ENCODE measurements around the gene FAM114A1. TPM values are rescaled to one million over a fixed set of nuclear protein-coding genes. Genes with fewer than 3 reads are reported as not detected.
"Not testable (repeated sequence)": the region's sequence is repeated elsewhere in the genome, so short reads cannot be mapped to it uniquely, and the experiment has no call there.

Gene FAM114A1
- polyA plus RNA-seq, 3 donors, result 3.2 to 12.0 (median 4.1) TPM

- no peak overlapping the region for H3K4me2 ChIP-seq (replicated peaks; ENCODE audit: extremely low read depth, low read length, poor library complexity, severe bottlenecking)
- H3K79me2 ChIP-seq (ENCODE audit: insufficient read depth, low read length), result no peaks in the 10 kb centered on the region
- no peaks in the 10 kb centered on the region for H3K27me3 ChIP-seq (ENCODE audit: control insufficient read depth in 2 of 2, insufficient read depth in 2 of 2, low read length in 2 of 2)
- H3K4me1 ChIP-seq (ENCODE audit: control insufficient read depth in 1 of 2, insufficient read depth in 2 of 2, low read length in 2 of 2), result no peaks in the 10 kb centered on the region
- DNase-seq, result no peak
- TF ChIP-seq, protein P1, sequence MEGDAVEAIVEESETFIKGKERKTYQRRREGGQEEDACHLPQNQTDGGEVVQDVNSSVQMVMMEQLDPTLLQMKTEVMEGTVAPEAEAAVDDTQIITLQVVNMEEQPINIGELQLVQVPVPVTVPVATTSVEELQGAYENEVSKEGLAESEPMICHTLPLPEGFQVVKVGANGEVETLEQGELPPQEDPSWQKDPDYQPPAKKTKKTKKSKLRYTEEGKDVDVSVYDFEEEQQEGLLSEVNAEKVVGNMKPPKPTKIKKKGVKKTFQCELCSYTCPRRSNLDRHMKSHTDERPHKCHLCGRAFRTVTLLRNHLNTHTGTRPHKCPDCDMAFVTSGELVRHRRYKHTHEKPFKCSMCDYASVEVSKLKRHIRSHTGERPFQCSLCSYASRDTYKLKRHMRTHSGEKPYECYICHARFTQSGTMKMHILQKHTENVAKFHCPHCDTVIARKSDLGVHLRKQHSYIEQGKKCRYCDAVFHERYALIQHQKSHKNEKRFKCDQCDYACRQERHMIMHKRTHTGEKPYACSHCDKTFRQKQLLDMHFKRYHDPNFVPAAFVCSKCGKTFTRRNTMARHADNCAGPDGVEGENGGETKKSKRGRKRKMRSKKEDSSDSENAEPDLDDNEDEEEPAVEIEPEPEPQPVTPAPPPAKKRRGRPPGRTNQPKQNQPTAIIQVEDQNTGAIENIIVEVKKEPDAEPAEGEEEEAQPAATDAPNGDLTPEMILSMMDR (IDR thresholded peaks at IDR 0.05), result no peak
- no peaks in the 10 kb centered on the region for H3K36me3 ChIP-seq (replicated peaks in 1 of 2; ENCODE audit: control insufficient read depth in 1 of 2, insufficient read depth in 2 of 2, low read length in 2 of 2)
- no peak overlapping the region for H3K9ac ChIP-seq (ENCODE audit: insufficient read depth, low read length, poor library complexity, severe bottlenecking)
- Mint-ChIP-seq H3K27me3 (ENCODE audit: low read depth in 3 of 3) (peaks cover 0 to 1% (median 0%) of the 10 kb centered on the region in 3 donors), H3K9me3 (peaks cover 5 to 14% (median 8%) of the 10 kb centered on the region in 7 donors), H3K27ac (no peak overlapping the region), H3K4me1 (no peaks in the 10 kb centered on the region), H3K4me3 (no peak overlapping the region), H3K36me3 (no peaks in the 10 kb centered on the region)
- H2AFZ ChIP-seq (ENCODE audit: insufficient read depth, low read depth, low read length, poor library complexity, severe bottlenecking), result no peak overlapping the region
- no peak overlapping the region for H3K4me3 ChIP-seq (replicated peaks in 1 of 3; ENCODE audit: low read depth in 2 of 3, low read length in 3 of 3)
- H4K20me1 ChIP-seq (ENCODE audit: insufficient read depth, low read length), result no peaks in the 10 kb centered on the region
- no peaks in the 10 kb centered on the region for H3K9me3 ChIP-seq (replicated peaks in 1 of 2; ENCODE audit: control insufficient read depth in 1 of 2, insufficient read depth in 1 of 2, low read length in 2 of 2)
- WGBS (ENCODE audit: insufficient coverage), result no CpG with 5 or more reads among the region's 3 CpGs
- H3K27ac ChIP-seq (ENCODE audit: low read depth in 1 of 2, low read length in 2 of 2), result no peak overlapping the region
- intact Hi-C loops (cut with micrococcal nuclease), result no loop called here
Measured at GRCh38 chr4:38957893-38958292, 90.3 kb downstream of the FAM114A1 start.

DNA sequence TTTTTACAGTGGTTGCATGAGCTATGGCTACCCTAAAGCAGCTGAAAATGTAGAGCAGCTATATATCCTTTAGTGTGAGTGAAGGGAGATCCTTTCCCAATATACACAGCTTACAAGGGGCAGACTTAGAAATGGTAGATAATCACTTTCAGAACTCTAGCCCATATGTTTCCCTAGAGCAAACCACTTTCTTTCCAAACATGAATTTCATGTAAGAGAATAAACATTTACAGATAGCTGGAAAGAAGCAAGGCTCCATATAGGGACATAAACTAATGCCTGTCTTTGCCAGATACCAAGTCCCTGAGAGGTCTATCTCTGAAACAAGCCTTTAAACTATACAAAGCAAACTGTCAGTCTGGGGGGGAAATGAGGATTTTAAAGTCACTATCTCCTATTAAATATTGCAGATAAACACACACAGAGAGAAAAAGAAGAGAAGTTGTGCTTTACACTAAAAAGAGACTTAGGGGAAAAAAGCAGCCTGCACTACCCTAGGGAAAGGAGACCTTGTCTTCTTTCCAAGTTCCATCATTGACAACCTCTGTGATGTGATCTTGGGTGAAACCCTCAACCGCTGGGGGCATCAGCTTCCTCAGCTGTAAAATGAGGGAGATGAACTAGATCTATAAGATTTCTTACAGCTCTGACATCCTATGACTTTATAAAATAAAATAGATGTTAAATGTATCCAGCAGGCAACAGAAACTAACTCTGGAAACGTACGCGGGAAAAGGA, 91.0 kb downstream of the FAM114A1 start:
- Histone ChIP-seq H3K79me2 (ENCODE audit: insufficient read depth, low read length) (no peaks in the 10 kb centered on the region), H4K20me1 (ENCODE audit: insufficient read depth, low read length) (no peaks in the 10 kb centered on the region), H3K4me3 (replicated peaks in 1 of 3; ENCODE audit: low read depth in 2 of 3, low read length in 3 of 3) (no peak overlapping the region), H3K27ac (ENCODE audit: low read depth in 1 of 2, low read length in 2 of 2) (no peak overlapping the region), H3K36me3 (replicated peaks in 1 of 2; ENCODE audit: control insufficient read depth in 1 of 2, insufficient read depth in 2 of 2, low read length in 2 of 2) (no peaks in the 10 kb centered on the region), H3K9me3 (replicated peaks in 1 of 2; ENCODE audit: control insufficient read depth in 1 of 2, insufficient read depth in 1 of 2, low read length in 2 of 2) (no peaks in the 10 kb centered on the region), H3K9ac (ENCODE audit: insufficient read depth, low read length, poor library complexity, severe bottlenecking) (no peak overlapping the region), H3K4me1 (ENCODE audit: control insufficient read depth in 1 of 2, insufficient read depth in 2 of 2, low read length in 2 of 2) (no peaks in the 10 kb centered on the region), H2AFZ (ENCODE audit: insufficient read depth, low read depth, low read length, poor library complexity, severe bottlenecking) (no peak overlapping the region), H3K4me2 (replicated peaks; ENCODE audit: extremely low read depth, low read length, poor library complexity, severe bottlenecking) (no peak overlapping the region), H3K27me3 (ENCODE audit: control insufficient read depth in 2 of 2, insufficient read depth in 2 of 2, low read length in 2 of 2) (no peaks in the 10 kb centered on the region)
- Mint-ChIP-seq H3K9me3 (peaks cover 5 to 14% (median 8%) of the 10 kb centered on the region in 7 donors), H3K4me1 (no peaks in the 10 kb centered on the region), H3K27ac (no peak overlapping the region), H3K4me3 (no peak overlapping the region), H3K36me3 (no peaks in the 10 kb centered on the region), H3K27me3 (ENCODE audit: low read depth in 3 of 3) (peaks cover 0 to 1% (median 0%) of the 10 kb centered on the region in 3 donors)
- DNase-seq, result no peak
- intact Hi-C loops (cut with micrococcal nuclease), result no loop called here
- no CpG with 5 or more reads among the region's 4 CpGs for WGBS (ENCODE audit: insufficient coverage)
- TF ChIP-seq, protein P1 (IDR thresholded peaks at IDR 0.05), result no peak

GRCh38 chr4:38959248-38959647, 91.6 kb downstream of the FAM114A1 start:
- H3K4me2 ChIP-seq (replicated peaks; ENCODE audit: extremely low read depth, low read length, poor library complexity, severe bottlenecking); H3K4me1 ChIP-seq (ENCODE audit: control insufficient read depth in 1 of 2, insufficient read depth in 2 of 2, low read length in 2 of 2); H3K36me3 Mint-ChIP-seq; H3K36me3 ChIP-seq (replicated peaks in 1 of 2; ENCODE audit: control insufficient read depth in 1 of 2, insufficient read depth in 2 of 2, low read length in 2 of 2); H3K9me3 ChIP-seq (replicated peaks in 1 of 2; ENCODE audit: control insufficient read depth in 1 of 2, insufficient read depth in 1 of 2, low read length in 2 of 2); H2AFZ ChIP-seq (ENCODE audit: insufficient read depth, low read depth, low read length, poor library complexity, severe bottlenecking); H3K27me3 ChIP-seq (ENCODE audit: control insufficient read depth in 2 of 2, insufficient read depth in 2 of 2, low read length in 2 of 2); H3K4me3 ChIP-seq (replicated peaks in 1 of 3; ENCODE audit: low read depth in 2 of 3, low read length in 3 of 3); H3K4me1 Mint-ChIP-seq; H3K79me2 ChIP-seq (ENCODE audit: insufficient read depth, low read length); H3K27ac ChIP-seq (ENCODE audit: low read depth in 1 of 2, low read length in 2 of 2); DNase-seq; H3K4me3 Mint-ChIP-seq; H3K27ac Mint-ChIP-seq; intact Hi-C loops (cut with micrococcal nuclease); H3K27me3 Mint-ChIP-seq (ENCODE audit: low read depth in 3 of 3); H3K9ac ChIP-seq (ENCODE audit: insufficient read depth, low read length, poor library complexity, severe bottlenecking); H4K20me1 ChIP-seq (ENCODE audit: insufficient read depth, low read length): not testable (repeated sequence)
- 100% methylated on average over 3 of the region's 5 CpGs for WGBS (ENCODE audit: insufficient coverage)
- H3K9me3 Mint-ChIP-seq, result peaks cover 5 to 14% (median 8%) of the 10 kb centered on the region in 7 donors
